CD4-positive, alpha-beta memory T cell (primary cell): ENCODE measurements around the gene JSRP1. TPM values are rescaled to one million over a fixed set of nuclear protein-coding genes. Genes with fewer than 3 reads are reported as not detected.
A peak's percentile ranks its signal among the peaks of the same experiment; 100 is the strongest.

Experiments
- CTCF ChIA-PET: fragments of 350-600 bp; sonication (Branson Sonifier 250); formaldehyde crosslinking; loops from one replicate; lab custom pipeline; 2021; ENCODE audit warnings: inconsistent platforms; ENCODE audit not compliant: partially characterized antibody; lab: Charles Lee
- POLR2A ChIA-PET: fragments of 350-600 bp; sonication (Branson Sonifier 250); formaldehyde crosslinking; loops from one replicate; lab custom pipeline; 2021; ENCODE audit not compliant: partially characterized antibody; lab: Charles Lee
- DNase-seq, 5 donors: peaks; one replicate each; pipeline versions ENCODE4 v3.0.0 to v3.0.0-alpha.2; 2020 to 2022; ENCODE audit warnings: mixed read lengths in 1 of 5
- H3K27ac ChIP-seq: one replicate; pipeline ENCODE4 v1.7.0; 2013; ENCODE audit warnings: low read depth, low read length
- H3K27me3 ChIP-seq: 2 replicates; pipeline ENCODE4 v1.7.0; 2013; ENCODE audit warnings: mild to moderate bottlenecking, low read length, moderate library complexity; ENCODE audit not compliant: insufficient read depth
- H3K36me3 ChIP-seq: 2 replicates; pipeline ENCODE4 v1.7.0; 2013; ENCODE audit warnings: mild to moderate bottlenecking, low read length, moderate library complexity; ENCODE audit not compliant: insufficient read depth
- H3K4me1 ChIP-seq: 2 replicates; pipeline ENCODE4 v1.7.0; 2013; ENCODE audit warnings: mild to moderate bottlenecking, low read length, moderate library complexity; ENCODE audit not compliant: insufficient read depth
- H3K4me3 ChIP-seq, 2 donors: one replicate each; pipeline ENCODE4 v1.7.0; 2013; ENCODE audit warnings: low read length in 2 of 2, mild to moderate bottlenecking in 1 of 2
- H3K9me3 ChIP-seq, 2 donors: one replicate each; pipeline ENCODE4 v1.7.0; 2013; ENCODE audit warnings: low read length in 2 of 2, control low read depth in 1 of 2; ENCODE audit not compliant: control insufficient read depth in 1 of 2
- H3K27ac Mint-ChIP-seq, 7 donors: one replicate each; pipeline ENCODE4 v1.8.0; 2020 to 2021; ENCODE audit warnings: mixed read lengths in 7 of 7, mild to moderate bottlenecking in 6 of 7, inconsistent platforms in 3 of 7, moderate library complexity in 3 of 7
- H3K27me3 Mint-ChIP-seq, 2 donors: one replicate each; pipeline ENCODE4 v1.8.0; 2020 to 2021; ENCODE audit warnings: mixed read lengths in 2 of 2
- H3K36me3 Mint-ChIP-seq, 2 donors: one replicate each; pipeline ENCODE4 v1.8.0; 2020 to 2021; ENCODE audit warnings: mixed read lengths in 2 of 2, inconsistent platforms in 1 of 2, mild to moderate bottlenecking in 1 of 2
- H3K4me1 Mint-ChIP-seq, 4 donors: one replicate each; pipeline ENCODE4 v1.8.0; 2020 to 2021; ENCODE audit warnings: mixed read lengths in 4 of 4, mild to moderate bottlenecking in 1 of 4
- H3K4me3 Mint-ChIP-seq, 8 donors: one replicate each; pipeline ENCODE4 v1.8.0; 2020 to 2021; ENCODE audit warnings: mixed read lengths in 8 of 8, mild to moderate bottlenecking in 7 of 8, moderate library complexity in 6 of 8, inconsistent platforms in 3 of 8
- H3K9me3 Mint-ChIP-seq, 8 donors: one replicate each; pipeline ENCODE4 v1.8.0; 2020 to 2021; ENCODE audit warnings: mixed read lengths in 8 of 8, mild to moderate bottlenecking in 5 of 8, inconsistent platforms in 3 of 8, moderate library complexity in 1 of 8
- intact Hi-C: fragments of 100-400 bp; cut with micrococcal nuclease; formaldehyde crosslinking; loops from one replicate; pipeline ENCODE4 v1.15.1; 2023
- polyA plus RNA-seq, 2 donors: library from polyadenylated mRNA; unstranded; fragments of 300-500 nt; fragmentation: Illumina TruSeq; gene quantifications; one replicate each; pipeline ENCODE4 v1.2.3, GENCODE V29; 2021
- total RNA-seq, 2 experiments: library from RNA; stranded (reverse); gene quantifications; one replicate each; pipeline ENCODE4 v1.2.3, GENCODE V29; 2021

The JSRP1 gene
- total and polyA plus RNA-seq, 4 experiments from 2014 or later: 1.1 to 1.7 (median 1.4) TPM

- peak in 3 of 5 donors; percentile 37 to 41 (median 38) for DNase-seq
- Mint-ChIP-seq H3K9me3 (peaks cover 0 to 28% (median 0%) of the 10 kb centered on the region in 8 donors), H3K4me1 (peaks cover 20 to 52% (median 34%) of the 10 kb centered on the region in 4 donors), H3K4me3 (peak overlapping the region; percentile 86 to 95 (median 88)), H3K36me3 (peaks cover 16 to 33% of the 10 kb centered on the region in 2 donors), H3K27me3 (no peaks in the 10 kb centered on the region), H3K27ac (peak overlapping the region; percentile 84 to 99 (median 93))
- peaks cover 49% of the 10 kb centered on the region for H3K4me1 ChIP-seq
- intact Hi-C loops: loop anchor here (5.0 kb wide), 1 partner anchor 56 kb away; the partner anchor contains the start of genes LSM7 and SPPL2B
- peaks cover 14% of the 10 kb centered on the region for H3K36me3 ChIP-seq
- H3K27ac ChIP-seq: peak overlapping the region; percentile 91
- ChIA-PET CTCF (interaction anchor here (0.6 to 5.9 kb wide), 9 partner anchors 11 to 1348 kb away, joined by 3 to 67 read pairs (median 4); partner anchors contain the start of gene PLEKHJ1), POLR2A (interaction anchor here (0.6 to 13.8 kb wide), 17 partner anchors 9 to 400 kb away, joined by 3 to 251 read pairs (median 5); partner anchors contain the start of genes AMH, DOT1L, GADD45B and JSRP1)
- peak overlapping the region in 1 of 2 donors; percentile 83 for H3K4me3 ChIP-seq
- H3K9me3 ChIP-seq: no peaks in the 10 kb centered on the region
- no peaks in the 10 kb centered on the region for H3K27me3 ChIP-seq
These were observed 15.3 kb upstream of the JSRP1 start for GRCh38 chr19:2271234-2272103.

DNA sequence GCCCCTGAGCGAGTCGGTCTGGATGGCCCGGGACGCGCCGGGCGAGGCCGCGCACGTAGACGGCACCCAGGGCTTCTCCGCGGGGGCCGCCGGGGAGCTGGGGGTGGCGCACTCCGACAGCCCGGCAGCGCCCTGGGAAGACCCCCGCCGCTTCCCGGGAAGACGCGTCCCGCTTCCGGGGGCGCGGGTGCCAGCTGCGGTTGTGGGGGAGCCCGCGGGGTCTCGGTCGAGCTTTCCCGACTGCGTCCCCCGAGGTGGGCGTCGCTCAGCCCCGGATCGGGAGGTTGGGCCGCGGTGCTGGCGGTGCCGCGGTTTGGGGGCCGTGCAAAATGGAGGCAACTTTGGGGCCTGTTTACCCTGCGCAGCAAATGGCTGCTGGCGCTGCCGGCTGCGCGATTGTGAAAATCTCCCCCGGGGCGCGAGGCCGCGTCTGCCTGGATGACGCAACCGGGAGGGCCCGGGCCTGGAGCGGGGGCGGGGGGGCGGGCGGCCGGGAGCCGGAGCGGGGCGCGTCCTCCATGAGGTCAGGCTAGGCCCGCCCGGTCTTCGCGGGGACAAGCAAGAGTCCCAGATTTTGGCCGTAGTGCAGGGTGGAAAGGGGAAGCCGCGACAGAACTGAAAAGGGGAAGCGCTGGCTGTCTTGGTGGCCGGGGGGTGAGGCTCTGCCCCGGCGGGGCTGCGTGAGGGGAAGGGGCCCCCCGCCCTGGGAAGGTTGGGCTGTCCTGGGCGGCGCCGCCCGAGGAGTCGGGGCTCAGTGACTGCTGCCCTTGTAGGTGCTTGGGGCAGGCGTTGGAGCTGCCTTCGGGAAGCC lies 14.4 kb upstream of the JSRP1 start:
- no peaks in the 10 kb centered on the region for H3K27me3 Mint-ChIP-seq
- intact Hi-C loops: loop anchor here (5.0 kb wide), 1 partner anchor 57 kb away; the partner anchor contains the start of genes LSM7 and SPPL2B
- POLR2A ChIA-PET: interaction anchor here (0.6 to 13.8 kb wide), 23 partner anchors 10 to 401 kb away, joined by 3 to 251 read pairs (median 4); partner anchors contain the start of genes AMH, JSRP1, LMNB2 and LSM7

DNA sequence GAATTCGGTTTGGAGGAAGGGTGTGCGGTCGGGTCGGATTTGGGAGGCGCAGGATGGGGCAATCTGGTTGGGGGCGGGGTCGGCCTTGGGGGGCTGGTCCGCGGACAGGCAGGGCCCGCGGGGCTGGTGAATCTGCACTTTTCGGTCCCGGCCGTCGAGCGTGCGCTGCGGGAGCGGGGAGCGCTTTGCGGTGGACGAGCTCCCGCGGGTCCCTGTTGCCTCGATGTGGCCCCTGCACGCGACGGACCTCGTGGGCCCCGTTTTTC lies 13.9 kb upstream of the JSRP1 start:
- Mint-ChIP-seq H3K9me3 (peaks cover 0 to 27% (median 0%) of the 10 kb centered on the region in 8 donors), H3K27me3 (no peaks in the 10 kb centered on the region), H3K4me3 (peak overlapping the region; percentile 88 to 95 (median 94)), H3K4me1 (peaks cover 19 to 53% (median 37%) of the 10 kb centered on the region in 4 donors), H3K36me3 (peaks cover 16 to 32% of the 10 kb centered on the region in 2 donors), H3K27ac (peak overlapping the region; percentile 82 to 99 (median 94))
- peak in 3 of 5 donors; percentile 29 to 33 (median 32) for DNase-seq
- peaks cover 54% of the 10 kb centered on the region for H3K4me1 ChIP-seq
- H3K27me3 ChIP-seq: no peaks in the 10 kb centered on the region
- H3K9me3 ChIP-seq: no peaks in the 10 kb centered on the region
- peaks cover 14% of the 10 kb centered on the region for H3K36me3 ChIP-seq
- POLR2A ChIA-PET: interaction anchor here (0.8 to 13.8 kb wide), 19 partner anchors 9 to 372 kb away, joined by 3 to 251 read pairs (median 4); partner anchors contain the start of genes AMH, DOT1L, JSRP1 and LMNB2
- intact Hi-C loops: loop anchor here (5.0 kb wide), 1 partner anchor 57 kb away; the partner anchor contains the start of genes LSM7 and SPPL2B
- peak overlapping the region; percentile 91 for H3K27ac ChIP-seq
- peak overlapping the region; percentile 52 to 83 for H3K4me3 ChIP-seq
- CTCF ChIA-PET: interaction anchor here (1.0 to 5.9 kb wide), 7 partner anchors 10 to 123 kb away, joined by 3 to 67 read pairs (median 6); partner anchors contain the start of gene PLEKHJ1

More for the DNA sequence above, 14.4 kb upstream of the JSRP1 start:
- Mint-ChIP-seq H3K4me1 (peaks cover 20 to 55% (median 39%) of the 10 kb centered on the region in 4 donors), H3K27ac (peak overlapping the region; percentile 75 to 99 (median 92)), H3K4me3 (peak overlapping the region; percentile 88 to 95 (median 94)), H3K9me3 (peaks cover 0 to 28% (median 0%) of the 10 kb centered on the region in 8 donors), H3K36me3 (peaks cover 16 to 33% of the 10 kb centered on the region in 2 donors)
- peak overlapping the region; percentile 91 for H3K27ac ChIP-seq
- peaks cover 14% of the 10 kb centered on the region for H3K36me3 ChIP-seq
- no peaks in the 10 kb centered on the region for H3K27me3 ChIP-seq
- CTCF ChIA-PET: interaction anchor here (0.6 to 5.9 kb wide), 10 partner anchors 10 to 1348 kb away, joined by 3 to 67 read pairs (median 4); partner anchors contain the start of gene PLEKHJ1
- H3K4me1 ChIP-seq: peaks cover 54% of the 10 kb centered on the region
- no peaks in the 10 kb centered on the region for H3K9me3 ChIP-seq
- peak; percentile 69 to 82 (median 74) for DNase-seq
- H3K4me3 ChIP-seq: peak overlapping the region in 1 of 2 donors; percentile 83

DNA sequence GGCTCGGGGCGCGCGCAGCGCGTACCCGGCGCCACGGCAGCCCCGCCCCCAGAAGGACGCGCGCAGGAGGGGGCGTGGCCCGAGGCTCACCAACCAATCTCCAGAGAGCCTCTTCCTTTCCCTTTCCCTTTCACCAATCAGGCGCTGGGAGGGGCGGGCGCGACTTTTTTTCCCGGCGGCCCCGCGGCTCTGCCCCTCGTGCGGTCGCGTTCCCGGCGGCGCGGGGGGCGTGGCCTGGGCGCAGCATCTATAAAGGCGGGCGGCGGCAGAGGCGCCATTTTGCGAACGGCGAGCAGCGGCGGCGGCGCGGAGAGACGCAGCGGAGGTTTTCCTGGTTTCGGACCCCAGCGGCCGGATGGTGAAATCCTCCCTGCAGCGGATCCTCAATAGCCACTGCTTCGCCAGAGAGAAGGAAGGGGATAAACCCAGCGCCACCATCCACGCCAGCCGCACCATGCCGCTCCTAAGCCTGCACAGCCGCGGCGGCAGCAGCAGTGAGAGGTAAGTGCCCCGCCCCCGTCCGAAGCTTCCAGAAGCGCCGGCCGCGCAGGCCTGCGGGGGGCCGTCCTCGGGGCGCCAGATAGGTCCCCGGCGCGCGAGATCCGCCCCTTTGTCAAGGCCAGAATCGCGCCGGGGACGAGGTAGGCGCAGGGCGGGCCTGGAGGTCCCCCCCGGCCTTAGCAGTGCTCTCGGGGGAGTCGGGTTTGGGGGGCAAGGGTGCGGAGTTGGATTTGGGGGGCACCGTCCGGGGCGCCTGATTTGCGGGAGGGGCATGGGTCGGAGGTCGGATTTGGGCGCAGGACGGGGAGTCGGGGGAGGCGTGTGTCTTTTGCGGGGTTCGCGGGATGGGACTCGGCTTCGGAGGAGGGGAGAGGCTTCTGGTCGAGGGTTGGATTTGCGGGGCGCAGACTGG lies 13.3 kb upstream of the JSRP1 start:
- ChIA-PET POLR2A (interaction anchor here (0.9 to 13.8 kb wide), 18 partner anchors 8 to 372 kb away, joined by 3 to 251 read pairs (median 4); partner anchors contain the start of genes AMH, DOT1L, JSRP1 and LMNB2), CTCF (interaction anchor here (1.0 to 5.9 kb wide), 6 partner anchors 9 to 123 kb away, joined by 3 to 67 read pairs (median 18); partner anchors contain the start of gene PLEKHJ1)
- Histone ChIP-seq H3K27me3 (no peaks in the 10 kb centered on the region), H3K4me3 (peak overlapping the region; percentile 52 to 83), H3K4me1 (peaks cover 53% of the 10 kb centered on the region), H3K9me3 (no peaks in the 10 kb centered on the region), H3K27ac (peak overlapping the region; percentile 91), H3K36me3 (peaks cover 14% of the 10 kb centered on the region)
- Mint-ChIP-seq H3K4me3 (peak overlapping the region; percentile 88 to 95 (median 94)), H3K4me1 (peaks cover 17 to 49% (median 34%) of the 10 kb centered on the region in 4 donors), H3K27ac (peak overlapping the region; percentile 86 to 99 (median 94)), H3K27me3 (no peaks in the 10 kb centered on the region), H3K36me3 (peaks cover 16 to 30% of the 10 kb centered on the region in 2 donors), H3K9me3 (peaks cover 0 to 23% (median 0%) of the 10 kb centered on the region in 8 donors)
- intact Hi-C loops: loop anchor here (1.0 to 5.0 kb wide), 4 partner anchors 11 to 58 kb away; partner anchors contain the start of genes LSM7, PLEKHJ1, SF3A2 and SPPL2B
- peak; percentile 98 to 99 (median 99) for DNase-seq

DNA sequence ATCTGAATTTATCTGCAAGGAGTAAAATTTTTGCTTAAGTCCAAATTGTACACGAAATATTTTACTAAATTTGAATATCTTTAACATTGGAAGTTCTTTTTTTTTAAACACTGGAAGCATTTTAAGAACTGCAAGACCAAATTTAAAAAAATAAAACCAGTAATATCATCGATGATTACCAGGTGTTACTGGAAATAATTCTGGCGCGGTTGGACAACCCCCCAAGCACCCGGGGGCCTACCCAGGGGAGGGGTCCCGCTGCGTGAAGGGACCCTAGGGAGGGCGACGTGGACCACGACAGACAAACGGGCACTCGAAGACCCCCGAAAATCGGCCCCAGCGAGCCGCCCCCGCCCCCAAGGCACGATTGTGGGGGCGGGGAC lies 12.6 kb upstream of the JSRP1 start:
- H3K9me3 ChIP-seq: no peaks in the 10 kb centered on the region
- ChIA-PET POLR2A (interaction anchor here (7.5 to 13.8 kb wide), 3 partner anchors 8 to 32 kb away, joined by 158 to 251 read pairs (median 167); partner anchors contain the start of genes AMH, JSRP1, PLEKHJ1 and SF3A2), CTCF (interaction anchor here (1.9 kb wide), 1 partner anchor 10 kb away, joined by 8 read pairs; no protein-coding TSS in a partner anchor)
- Mint-ChIP-seq H3K27ac (peak overlapping the region in 6 of 7 donors; percentile 19 to 99 (median 92)), H3K36me3 (peaks cover 10 to 25% of the 10 kb centered on the region in 2 donors), H3K4me3 (peak overlapping the region; percentile 88 to 95 (median 94)), H3K4me1 (peaks cover 11 to 43% (median 28%) of the 10 kb centered on the region in 4 donors), H3K9me3 (peaks cover 0 to 17% (median 0%) of the 10 kb centered on the region in 8 donors), H3K27me3 (no peaks in the 10 kb centered on the region)
- peak overlapping the region; percentile 27 for H3K27ac ChIP-seq
- no peaks in the 10 kb centered on the region for H3K27me3 ChIP-seq
- H3K36me3 ChIP-seq: peaks cover 14% of the 10 kb centered on the region
- H3K4me1 ChIP-seq: peaks cover 47% of the 10 kb centered on the region
- intact Hi-C loops: loop anchor here (1.0 to 2.0 kb wide), 3 partner anchors 11 to 33 kb away; partner anchors contain the start of genes PLEKHJ1 and SF3A2
- DNase-seq: no peak
- H3K4me3 ChIP-seq: peak overlapping the region in 1 of 2 donors; percentile 44
